HEK293 (cell line): ENCODE data around the gene FAM83F.

Source experiments
- CTCF ChIA-PET: fragments of 350-600 bp; formaldehyde crosslinking; extraction: SDS; loops from one replicate; lab custom pipeline; 2021; ENCODE audit warnings: antibody characterized with exemption; lab: Yijun Ruan, JAX
- POLR2A ChIA-PET: fragments of 300-600 bp; formaldehyde crosslinking; extraction: SDS; loops from one replicate; lab custom pipeline; 2020; ENCODE audit warnings: antibody characterized with exemption, inconsistent platforms; lab: Yijun Ruan, JAX
- H3K27ac ChIP-seq: fragments of 200-500 bp; sonication (Bioruptor generic); 2 replicates; pipeline ENCODE4 v1.5.1; 2014; ENCODE audit warnings: low read depth, low read length, control low read depth, inconsistent platforms; ENCODE audit errors: extremely low read depth
- H3K36me3 ChIP-seq, 2 experiments: fragments of 200-500 bp in 1 of 2; sonication (Bioruptor generic) in 1 of 2; 1 replicate in 1 of 2; 2 replicates in 1 of 2; pipeline ENCODE4 v1.5.1; 2014 to 2017; ENCODE audit warnings: inconsistent platforms in 2 of 2, low read length in 2 of 2; ENCODE audit not compliant: control insufficient read depth in 2 of 2, insufficient read depth in 1 of 2
- H3K4me1 ChIP-seq: fragments of 200-500 bp; sonication (Bioruptor generic); 2 replicates; pipeline ENCODE4 v1.5.1; 2014; ENCODE audit warnings: mild to moderate bottlenecking, low read length, inconsistent platforms; ENCODE audit not compliant: control insufficient read depth, insufficient read depth
- H3K4me3 ChIP-seq: 2 replicates; pipeline ENCODE4 v1.5.1; 2011; ENCODE audit warnings: low read depth, mild to moderate bottlenecking, control low read depth, low read length, moderate library complexity
- H3K9me3 ChIP-seq: fragments of 200-500 bp; sonication (Bioruptor generic); 2 replicates; pipeline ENCODE4 v1.5.1; 2014; ENCODE audit warnings: low read depth, low read length, inconsistent platforms; ENCODE audit not compliant: control insufficient read depth, insufficient read depth
- EGR2 ChIP-seq: fragments of 450-650 bp; formaldehyde crosslinking; IDR thresholded peaks from 2 replicates; pipeline ENCODE4 v1.5.1; 2016; ENCODE audit warnings: low read depth, missing biosample characterization, missing genetic modification characterization
- KLF7 ChIP-seq: fragments of 450-650 bp; formaldehyde crosslinking; IDR thresholded peaks from 2 replicates; pipeline ENCODE4 v1.5.1; 2016; ENCODE audit warnings: missing biosample characterization, missing genetic modification characterization, borderline replicate concordance
- YY1 ChIP-seq: fragments of 450-650 bp; formaldehyde crosslinking; IDR thresholded peaks from 2 replicates; pipeline ENCODE4 v1.5.1; 2018; ENCODE audit warnings: missing biosample characterization, missing genetic modification characterization
- ZFHX2 ChIP-seq: fragments of 450-650 bp; formaldehyde crosslinking; conservative IDR thresholded peaks from 2 replicates; pipeline ENCODE4 v1.5.1; 2016; ENCODE audit warnings: missing biosample characterization, missing genetic modification characterization
- ZFP37 ChIP-seq: fragments of 450-650 bp; formaldehyde crosslinking; IDR thresholded peaks from 2 replicates; pipeline ENCODE4 v1.5.1; 2016; ENCODE audit warnings: missing biosample characterization, missing genetic modification characterization
- ZNF114 ChIP-seq: fragments of 450-650 bp; formaldehyde crosslinking; IDR thresholded peaks from 2 replicates; pipeline ENCODE4 v1.5.0; 2017; ENCODE audit warnings: missing biosample characterization, missing genetic modification characterization
- ZNF548 ChIP-seq: fragments of 450-650 bp; formaldehyde crosslinking; IDR thresholded peaks from 2 replicates; pipeline ENCODE4 v1.5.1; 2016; ENCODE audit warnings: missing biosample characterization, missing genetic modification characterization
- ZNF596 ChIP-seq: fragments of 450-650 bp; IDR thresholded peaks from 2 replicates; pipeline ENCODE4 v1.5.0; 2018; ENCODE audit warnings: missing biosample characterization, mild to moderate bottlenecking, missing genetic modification characterization, moderate library complexity
- ZNF830 ChIP-seq: fragments of 450-650 bp; IDR thresholded peaks from 2 replicates; pipeline ENCODE4 v1.5.0; 2018; ENCODE audit warnings: missing biosample characterization, missing genetic modification characterization, low read depth, mild to moderate bottlenecking, moderate library complexity
- ZNF837 ChIP-seq: fragments of 450-650 bp; formaldehyde crosslinking; IDR thresholded peaks from 2 replicates; pipeline ENCODE4 v1.5.1; 2016; ENCODE audit warnings: missing biosample characterization, missing genetic modification characterization
- ZSCAN23 ChIP-seq: fragments of 450-650 bp; formaldehyde crosslinking; IDR thresholded peaks from 2 replicates; pipeline ENCODE4 v1.5.1; 2016; ENCODE audit warnings: missing biosample characterization, missing genetic modification characterization
- TF ChIP-seq, protein P1 (sequence below): fragments of 450-650 bp; formaldehyde crosslinking; IDR thresholded peaks from 2 replicates; pipeline ENCODE4 v1.5.1; 2016; ENCODE audit warnings: missing biosample characterization, missing genetic modification characterization
- TF ChIP-seq, protein P2 (sequence below): fragments of 450-650 bp; formaldehyde crosslinking; IDR thresholded peaks from 2 replicates; pipeline ENCODE4 v1.5.1; 2016; ENCODE audit warnings: missing biosample characterization, missing genetic modification characterization
- TF ChIP-seq, protein P3 (sequence below): fragments of 450-650 bp; formaldehyde crosslinking; conservative IDR thresholded peaks from 2 replicates; pipeline ENCODE4 v1.5.1; 2016; ENCODE audit warnings: low read depth, missing biosample characterization, missing genetic modification characterization
- TF ChIP-seq, protein P4 (sequence below): sonication (generic); formaldehyde crosslinking; IDR thresholded peaks from 2 replicates; pipeline ENCODE4 v1.8.1; 2022; ENCODE audit warnings: mild to moderate bottlenecking, moderate library complexity, missing genetic modification reagents
- TF ChIP-seq, protein P5 (sequence below): fragments of 450-650 bp; formaldehyde crosslinking; IDR thresholded peaks from 2 replicates; pipeline ENCODE4 v1.5.1; 2016; ENCODE audit warnings: missing biosample characterization, missing genetic modification characterization
- TF ChIP-seq, protein P6 (sequence below): fragments of 450-650 bp; formaldehyde crosslinking; IDR thresholded peaks from 2 replicates; pipeline ENCODE4 v1.5.1; 2016; ENCODE audit warnings: missing biosample characterization, missing genetic modification characterization, low read depth

FAM83F gene

DNA sequence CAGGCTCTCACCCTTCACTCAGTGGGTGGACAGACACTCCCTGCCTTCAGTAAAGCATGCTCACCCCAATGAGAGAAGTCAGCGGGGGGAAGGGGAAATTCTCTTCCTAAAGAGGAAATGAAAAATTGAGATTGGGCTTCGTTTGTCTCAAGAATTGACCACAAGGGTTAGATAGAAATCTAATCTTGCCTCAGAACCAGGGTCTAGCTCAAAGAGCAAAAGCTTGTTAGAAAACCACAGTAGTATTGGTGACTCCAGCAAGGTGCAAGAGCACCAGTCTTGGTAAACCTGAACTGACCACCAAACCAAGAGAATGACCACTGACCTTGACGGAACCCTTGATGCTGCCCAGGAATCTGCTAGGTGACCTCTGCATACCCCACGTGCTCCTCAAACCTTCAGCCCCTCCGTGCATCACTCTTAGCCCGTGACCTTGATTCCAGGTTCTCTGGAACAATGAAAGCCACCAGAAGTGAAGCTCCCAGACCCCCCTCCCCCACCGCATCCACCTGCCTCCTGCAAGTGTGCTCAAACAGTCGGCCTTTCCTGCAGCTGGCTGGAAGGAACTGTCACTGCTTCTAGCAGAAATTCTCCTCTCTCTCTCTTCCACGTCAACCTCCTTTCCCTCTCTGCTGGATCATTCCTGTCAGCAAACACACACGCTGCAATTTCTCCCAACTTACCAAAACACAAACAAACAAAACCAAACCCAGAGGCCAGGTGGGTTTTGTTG, 37.7 kb upstream of the FAM83F start (continued):
- TF ChIP-seq, protein P1, sequence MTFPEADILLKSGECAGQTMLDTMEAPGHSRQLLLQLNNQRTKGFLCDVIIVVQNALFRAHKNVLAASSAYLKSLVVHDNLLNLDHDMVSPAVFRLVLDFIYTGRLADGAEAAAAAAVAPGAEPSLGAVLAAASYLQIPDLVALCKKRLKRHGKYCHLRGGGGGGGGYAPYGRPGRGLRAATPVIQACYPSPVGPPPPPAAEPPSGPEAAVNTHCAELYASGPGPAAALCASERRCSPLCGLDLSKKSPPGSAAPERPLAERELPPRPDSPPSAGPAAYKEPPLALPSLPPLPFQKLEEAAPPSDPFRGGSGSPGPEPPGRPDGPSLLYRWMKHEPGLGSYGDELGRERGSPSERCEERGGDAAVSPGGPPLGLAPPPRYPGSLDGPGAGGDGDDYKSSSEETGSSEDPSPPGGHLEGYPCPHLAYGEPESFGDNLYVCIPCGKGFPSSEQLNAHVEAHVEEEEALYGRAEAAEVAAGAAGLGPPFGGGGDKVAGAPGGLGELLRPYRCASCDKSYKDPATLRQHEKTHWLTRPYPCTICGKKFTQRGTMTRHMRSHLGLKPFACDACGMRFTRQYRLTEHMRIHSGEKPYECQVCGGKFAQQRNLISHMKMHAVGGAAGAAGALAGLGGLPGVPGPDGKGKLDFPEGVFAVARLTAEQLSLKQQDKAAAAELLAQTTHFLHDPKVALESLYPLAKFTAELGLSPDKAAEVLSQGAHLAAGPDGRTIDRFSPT (tag by site-specific recombination): no peak
- TF ChIP-seq ZFP37 (no peak), ZNF114 (no peak), YY1 (tag by site-specific recombination) (no peak)
- TF ChIP-seq, protein P2, sequence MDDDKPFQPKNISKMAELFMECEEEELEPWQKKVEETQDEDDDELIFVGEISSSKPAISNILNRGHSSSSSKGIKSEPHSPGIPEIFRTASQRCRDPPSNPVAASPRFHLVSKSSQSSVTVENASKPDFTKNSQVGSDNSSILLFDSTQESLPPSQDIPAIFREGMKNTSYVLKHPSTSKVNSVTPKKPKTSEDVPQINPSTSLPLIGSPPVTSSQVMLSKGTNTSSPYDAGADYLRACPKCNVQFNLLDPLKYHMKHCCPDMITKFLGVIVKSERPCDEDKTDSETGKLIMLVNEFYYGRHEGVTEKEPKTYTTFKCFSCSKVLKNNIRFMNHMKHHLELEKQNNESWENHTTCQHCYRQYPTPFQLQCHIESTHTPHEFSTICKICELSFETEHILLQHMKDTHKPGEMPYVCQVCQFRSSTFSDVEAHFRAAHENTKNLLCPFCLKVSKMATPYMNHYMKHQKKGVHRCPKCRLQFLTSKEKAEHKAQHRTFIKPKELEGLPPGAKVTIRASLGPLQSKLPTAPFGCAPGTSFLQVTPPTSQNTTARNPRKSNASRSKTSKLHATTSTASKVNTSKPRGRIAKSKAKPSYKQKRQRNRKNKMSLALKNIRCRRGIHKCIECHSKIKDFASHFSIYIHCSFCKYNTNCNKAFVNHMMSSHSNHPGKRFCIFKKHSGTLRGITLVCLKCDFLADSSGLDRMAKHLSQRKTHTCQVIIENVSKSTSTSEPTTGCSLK (tag by site-specific recombination): no peak

DNA sequence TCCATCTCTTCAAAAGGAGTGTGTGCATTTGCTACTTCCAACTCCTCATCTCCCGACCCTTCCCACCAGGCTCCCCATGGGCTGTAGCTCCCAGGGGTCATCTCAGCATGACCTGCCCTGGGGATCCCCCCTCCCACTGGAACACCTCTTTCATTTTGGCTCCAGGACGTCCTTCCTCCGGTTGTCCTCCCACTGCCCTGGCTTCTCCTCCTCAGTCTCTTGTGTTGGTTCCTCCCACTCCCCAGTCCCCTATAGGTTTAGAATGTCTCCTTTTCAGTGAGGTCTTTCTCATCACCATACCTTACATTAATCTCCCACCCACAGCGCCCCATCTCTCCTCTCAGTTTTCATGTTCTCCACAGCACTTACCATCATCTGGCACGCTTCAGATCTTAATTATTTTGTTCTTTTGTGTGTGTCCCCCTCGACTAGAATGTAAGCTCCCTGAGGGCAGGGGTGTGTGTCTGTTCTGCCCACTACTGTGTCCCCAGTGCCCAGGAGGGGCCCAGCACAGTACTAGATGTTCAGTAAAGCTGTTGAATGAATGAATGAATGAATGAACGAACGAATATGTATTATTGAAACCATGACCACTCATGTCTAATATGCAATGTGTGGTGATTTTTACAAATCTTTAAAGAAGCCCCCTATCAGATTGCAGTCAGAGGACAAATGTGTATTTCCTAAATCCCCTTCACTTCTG, 36.6 kb upstream of the FAM83F start:
- peak; percentile 94 for TF ChIP-seq EGR2 (tag by site-specific recombination)
- TF ChIP-seq, protein P3, sequence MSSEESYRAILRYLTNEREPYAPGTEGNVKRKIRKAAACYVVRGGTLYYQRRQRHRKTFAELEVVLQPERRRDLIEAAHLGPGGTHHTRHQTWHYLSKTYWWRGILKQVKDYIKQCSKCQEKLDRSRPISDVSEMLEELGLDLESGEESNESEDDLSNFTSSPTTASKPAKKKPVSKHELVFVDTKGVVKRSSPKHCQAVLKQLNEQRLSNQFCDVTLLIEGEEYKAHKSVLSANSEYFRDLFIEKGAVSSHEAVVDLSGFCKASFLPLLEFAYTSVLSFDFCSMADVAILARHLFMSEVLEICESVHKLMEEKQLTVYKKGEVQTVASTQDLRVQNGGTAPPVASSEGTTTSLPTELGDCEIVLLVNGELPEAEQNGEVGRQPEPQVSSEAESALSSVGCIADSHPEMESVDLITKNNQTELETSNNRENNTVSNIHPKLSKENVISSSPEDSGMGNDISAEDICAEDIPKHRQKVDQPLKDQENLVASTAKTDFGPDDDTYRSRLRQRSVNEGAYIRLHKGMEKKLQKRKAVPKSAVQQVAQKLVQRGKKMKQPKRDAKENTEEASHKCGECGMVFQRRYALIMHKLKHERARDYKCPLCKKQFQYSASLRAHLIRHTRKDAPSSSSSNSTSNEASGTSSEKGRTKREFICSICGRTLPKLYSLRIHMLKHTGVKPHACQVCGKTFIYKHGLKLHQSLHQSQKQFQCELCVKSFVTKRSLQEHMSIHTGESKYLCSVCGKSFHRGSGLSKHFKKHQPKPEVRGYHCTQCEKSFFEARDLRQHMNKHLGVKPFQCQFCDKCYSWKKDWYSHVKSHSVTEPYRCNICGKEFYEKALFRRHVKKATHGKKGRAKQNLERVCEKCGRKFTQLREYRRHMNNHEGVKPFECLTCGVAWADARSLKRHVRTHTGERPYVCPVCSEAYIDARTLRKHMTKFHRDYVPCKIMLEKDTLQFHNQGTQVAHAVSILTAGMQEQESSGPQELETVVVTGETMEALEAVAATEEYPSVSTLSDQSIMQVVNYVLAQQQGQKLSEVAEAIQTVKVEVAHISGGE (tag by site-specific recombination): no peak
- TF ChIP-seq ZFHX2: peak; percentile 76
- TF ChIP-seq ZNF830 (tag by site-specific recombination): no peak
- H3K4me1 ChIP-seq: no peaks in the 10 kb centered on the region
- CTCF ChIA-PET: interaction anchor here (0.7 to 1.3 kb wide), 3 partner anchors 25 to 67 kb away, joined by 3 read pairs; no protein-coding TSS in a partner anchor

DNA sequence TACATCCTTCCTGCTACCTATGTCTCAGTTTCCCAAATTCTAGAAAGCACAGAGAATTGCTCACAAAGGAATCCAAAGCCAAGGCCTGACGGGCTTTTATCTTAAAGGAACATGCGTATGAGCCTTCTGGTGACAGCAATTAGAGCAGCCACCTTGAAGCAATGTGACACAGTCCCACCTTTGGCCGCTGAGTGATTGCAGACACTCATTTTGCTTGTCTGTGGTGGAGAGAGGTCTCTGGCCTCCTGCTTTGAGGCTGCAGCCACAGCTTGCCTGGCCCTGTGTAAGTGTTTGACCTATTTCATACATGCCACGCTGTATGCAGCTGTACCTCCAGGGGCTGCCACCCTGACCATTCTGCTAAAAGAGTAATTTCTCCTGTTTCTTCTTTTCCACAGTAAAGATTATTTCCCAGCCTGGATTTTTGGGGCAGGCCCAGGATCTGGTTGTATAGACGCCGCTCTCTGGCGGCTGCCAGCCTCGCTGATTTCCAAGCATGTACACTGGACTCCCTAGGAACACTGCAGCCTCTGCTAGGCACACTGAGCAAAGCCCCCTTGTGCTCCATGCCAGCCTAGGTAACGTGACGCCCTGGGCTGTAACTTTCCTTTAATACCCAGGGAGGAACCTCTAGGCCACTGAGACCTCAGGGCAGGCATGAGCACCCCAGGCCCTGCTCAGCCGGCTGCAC, 35.7 kb upstream of the FAM83F start:
- Histone ChIP-seq H3K36me3 (no peaks in the 10 kb centered on the region), H3K27ac (no peak overlapping the region), H3K4me1 (no peaks in the 10 kb centered on the region), H3K4me3 (no peak overlapping the region), H3K9me3 (no peaks in the 10 kb centered on the region)
- ChIA-PET POLR2A (no interaction called here), CTCF (interaction anchor here (0.7 kb wide), 1 partner anchor 65 kb away, joined by 3 read pairs; no protein-coding TSS in a partner anchor)
- TF ChIP-seq ZNF837: no peak
- TF ChIP-seq, protein P4, sequence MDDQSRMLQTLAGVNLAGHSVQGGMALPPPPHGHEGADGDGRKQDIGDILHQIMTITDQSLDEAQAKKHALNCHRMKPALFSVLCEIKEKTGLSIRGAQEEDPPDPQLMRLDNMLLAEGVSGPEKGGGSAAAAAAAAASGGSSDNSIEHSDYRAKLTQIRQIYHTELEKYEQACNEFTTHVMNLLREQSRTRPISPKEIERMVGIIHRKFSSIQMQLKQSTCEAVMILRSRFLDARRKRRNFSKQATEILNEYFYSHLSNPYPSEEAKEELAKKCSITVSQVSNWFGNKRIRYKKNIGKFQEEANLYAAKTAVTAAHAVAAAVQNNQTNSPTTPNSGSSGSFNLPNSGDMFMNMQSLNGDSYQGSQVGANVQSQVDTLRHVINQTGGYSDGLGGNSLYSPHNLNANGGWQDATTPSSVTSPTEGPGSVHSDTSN: no peak
- TF ChIP-seq, protein P5, sequence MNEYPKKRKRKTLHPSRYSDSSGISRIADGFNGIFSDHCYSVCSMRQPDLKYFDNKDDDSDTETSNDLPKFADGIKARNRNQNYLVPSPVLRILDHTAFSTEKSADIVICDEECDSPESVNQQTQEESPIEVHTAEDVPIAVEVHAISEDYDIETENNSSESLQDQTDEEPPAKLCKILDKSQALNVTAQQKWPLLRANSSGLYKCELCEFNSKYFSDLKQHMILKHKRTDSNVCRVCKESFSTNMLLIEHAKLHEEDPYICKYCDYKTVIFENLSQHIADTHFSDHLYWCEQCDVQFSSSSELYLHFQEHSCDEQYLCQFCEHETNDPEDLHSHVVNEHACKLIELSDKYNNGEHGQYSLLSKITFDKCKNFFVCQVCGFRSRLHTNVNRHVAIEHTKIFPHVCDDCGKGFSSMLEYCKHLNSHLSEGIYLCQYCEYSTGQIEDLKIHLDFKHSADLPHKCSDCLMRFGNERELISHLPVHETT (tag by site-specific recombination): no peak
- no peak for TF ChIP-seq KLF7 (tag by site-specific recombination)
- TF ChIP-seq, protein P6, sequence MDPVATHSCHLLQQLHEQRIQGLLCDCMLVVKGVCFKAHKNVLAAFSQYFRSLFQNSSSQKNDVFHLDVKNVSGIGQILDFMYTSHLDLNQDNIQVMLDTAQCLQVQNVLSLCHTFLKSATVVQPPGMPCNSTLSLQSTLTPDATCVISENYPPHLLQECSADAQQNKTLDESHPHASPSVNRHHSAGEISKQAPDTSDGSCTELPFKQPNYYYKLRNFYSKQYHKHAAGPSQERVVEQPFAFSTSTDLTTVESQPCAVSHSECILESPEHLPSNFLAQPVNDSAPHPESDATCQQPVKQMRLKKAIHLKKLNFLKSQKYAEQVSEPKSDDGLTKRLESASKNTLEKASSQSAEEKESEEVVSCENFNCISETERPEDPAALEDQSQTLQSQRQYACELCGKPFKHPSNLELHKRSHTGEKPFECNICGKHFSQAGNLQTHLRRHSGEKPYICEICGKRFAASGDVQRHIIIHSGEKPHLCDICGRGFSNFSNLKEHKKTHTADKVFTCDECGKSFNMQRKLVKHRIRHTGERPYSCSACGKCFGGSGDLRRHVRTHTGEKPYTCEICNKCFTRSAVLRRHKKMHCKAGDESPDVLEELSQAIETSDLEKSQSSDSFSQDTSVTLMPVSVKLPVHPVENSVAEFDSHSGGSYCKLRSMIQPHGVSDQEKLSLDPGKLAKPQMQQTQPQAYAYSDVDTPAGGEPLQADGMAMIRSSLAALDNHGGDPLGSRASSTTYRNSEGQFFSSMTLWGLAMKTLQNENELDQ (tag by site-specific recombination): no peak
- no peak for TF ChIP-seq ZSCAN23
- no peak for TF ChIP-seq ZNF596
- TF ChIP-seq ZNF548 (tag by site-specific recombination): no peak

More for the DNA sequence above, 36.6 kb upstream of the FAM83F start:
- Histone ChIP-seq H3K36me3 (no peaks in the 10 kb centered on the region), H3K27ac (no peak overlapping the region), H3K9me3 (no peaks in the 10 kb centered on the region), H3K4me3 (no peak overlapping the region)
- POLR2A ChIA-PET: no interaction called here
